PC-9 (cell line): ENCODE results near the gene RAP1GAP2.

Source experiments
- CTCF ChIP-seq: fragments of 200-600 bp; sonication (generic); conservative IDR thresholded peaks from 2 replicates; pipeline ENCODE4 v1.6.1; 2017; ENCODE audit warnings: mixed run types, antibody characterized with exemption, mild to moderate bottlenecking, moderate library complexity
- EZH2 ChIP-seq: fragments of 200-600 bp; sonication (generic); IDR thresholded peaks from 2 replicates; pipeline ENCODE4 v1.8.0; 2017; ENCODE audit warnings: antibody characterized with exemption, low read depth

- TF ChIP-seq CTCF: no peak
- TF ChIP-seq EZH2: no peak
These were observed 244.6 kb downstream of the RAP1GAP2 start for GRCh38 chr17:3040882-3041281.
